ENCODE results near the gene ANTXR2. TPM values are rescaled to one million over a fixed set of nuclear protein-coding genes. Genes with fewer than 3 reads are reported as not detected.

ANTXR2 gene
- total and polyA plus RNA-seq, 2 of the 8 experiments (the other 6 are each of a cell fraction or from before 2014, with no cell fraction given): 1.1 to 7.5 TPM

GRCh38 chr4:80036949-80037685 lies 35.9 kb downstream of the ANTXR2 start (continued):
- TF ChIP-seq CTCF (IDR thresholded peaks at IDR 0.05; ENCODE audit: control extremely low read depth in 1 of 3, insufficient read depth in 1 of 3, low read depth in 1 of 3, low read length in 3 of 3) (no peak), KDM5A (IDR thresholded peaks at IDR 0.05; ENCODE audit: low read length) (no peak), TBP (IDR thresholded peaks at IDR 0.05; ENCODE audit: low read depth, low read length) (no peak), SRF (IDR thresholded peaks at IDR 0.05; ENCODE audit: low read depth, low read length) (no peak), GTF2F1 (IDR thresholded peaks at IDR 0.05; ENCODE audit: borderline replicate concordance, low read depth, low read length) (no peak)

Measured in H1 (cell line).